HepG2 (cell line): ENCODE results near the gene SUN5. TPM values are rescaled to one million over a fixed set of nuclear protein-coding genes. Genes with fewer than 3 reads are reported as not detected.

Source experiments
- ATAC-seq: fragments of 200-7000 bp; cut with Tn5 transposase; 3 replicates; pipeline ENCODE4 v1.9.1; 2020; ENCODE audit warnings: mild to moderate bottlenecking, moderate library complexity
- BruUV-seq: library from RNA; stranded (reverse); fragments of 400-500 nt; replicated peaks from 2 replicates; lab custom pipeline; 2021; lab: Mats Ljungman, UMichigan
- CTCF ChIA-PET: fragments of 300-600 bp; formaldehyde crosslinking; extraction: SDS; loops from one replicate; lab custom pipeline; 2021; ENCODE audit warnings: low total read pairs, inconsistent platforms, low intra/inter-chr PET ratio; lab: Yijun Ruan, JAX
- POLR2A ChIA-PET: fragments of 350-600 bp; sonication (Branson Sonifier 250); formaldehyde crosslinking; loops from one replicate; lab custom pipeline; 2020; ENCODE audit warnings: antibody characterized with exemption, inconsistent platforms; lab: Yijun Ruan, JAX
- DNase-seq: peaks from one replicate; pipeline ENCODE4 v3.0.0-alpha.2; 2015; ENCODE audit warnings: low spot score
- FAIRE-seq: peaks from 3 replicates; lab custom pipeline; 2011; peaks lifted over from hg19 to GRCh38; lab: Jason Lieb, UNC
- H2AFZ ChIP-seq: one replicate; pipeline ENCODE4 v1.6.1; 2011; ENCODE audit warnings: low read length, inconsistent platforms
- H3K27ac ChIP-seq: fragments of 300-600 bp; 3 replicates; pipeline ENCODE4 v1.8.0; 2011; ENCODE audit warnings: mixed run types, mild to moderate bottlenecking, mixed read lengths, low read length, inconsistent platforms; ENCODE audit not compliant: insufficient read depth; ENCODE audit errors: extremely low read length
- H3K27me3 ChIP-seq, 2 experiments: fragments of 200-600 bp in 1 of 2; 2 replicates in 1 of 2; 3 replicates in 1 of 2; pipeline versions ENCODE4 v1.6.0 to v1.8.0; 2011; ENCODE audit warnings: low read length in 2 of 2, mild to moderate bottlenecking in 2 of 2, moderate library complexity in 2 of 2, inconsistent platforms in 1 of 2; ENCODE audit not compliant: insufficient read depth in 2 of 2, control insufficient read depth in 1 of 2
- H3K36me3 ChIP-seq, 2 experiments: fragments of 200-600 bp in 1 of 2; replicated peaks in 1 of 2; 2 replicates in 1 of 2; 3 replicates in 1 of 2; pipeline versions ENCODE4 v1.5.1 to v1.8.0; 2011; ENCODE audit warnings: low read length in 2 of 2, inconsistent platforms in 1 of 2; ENCODE audit not compliant: insufficient read depth in 2 of 2, control insufficient read depth in 1 of 2
- H3K4me1 ChIP-seq: 2 replicates; pipeline ENCODE4 v1.5.1; 2012; ENCODE audit warnings: low read length, inconsistent platforms; ENCODE audit not compliant: insufficient read depth
- H3K4me2 ChIP-seq: 2 replicates; pipeline ENCODE4 v1.6.0; 2011; ENCODE audit warnings: low read depth, low read length, inconsistent platforms
- H3K4me3 ChIP-seq, 3 experiments: fragments of 200-600 bp in 1 of 3; sonication (generic), shearing (Covaris generic) in 1 of 3; replicated peaks in 1 of 3; 2 replicates each; pipeline ENCODE4 v1.5.1; 2011 to 2016; ENCODE audit warnings: low read length in 3 of 3, inconsistent platforms in 2 of 3, low read depth in 2 of 3, mild to moderate bottlenecking in 2 of 3, control low read depth in 1 of 3, mixed read lengths in 1 of 3; ENCODE audit not compliant: insufficient read depth in 1 of 3
- H3K79me2 ChIP-seq: one replicate; pipeline ENCODE4 v1.6.1; 2011; ENCODE audit warnings: low read length, inconsistent platforms; ENCODE audit not compliant: insufficient read depth
- H3K9ac ChIP-seq: 2 replicates; pipeline ENCODE4 v1.6.0; 2011; ENCODE audit warnings: mild to moderate bottlenecking, low read depth, low read length, inconsistent platforms; ENCODE audit not compliant: insufficient read depth
- H3K9me3 ChIP-seq: 2 replicates; pipeline ENCODE4 v1.5.1; 2012; ENCODE audit warnings: mild to moderate bottlenecking, low read length
- H4K20me1 ChIP-seq: 2 replicates; pipeline ENCODE4 v1.6.0; 2011; ENCODE audit warnings: inconsistent platforms, mild to moderate bottlenecking, low read length, moderate library complexity; ENCODE audit not compliant: insufficient read depth
- HNF1A ChIP-seq, 2 experiments: sonication (generic) in 1 of 2; formaldehyde crosslinking in 1 of 2; IDR thresholded peaks; 2 replicates each; pipeline versions ENCODE4 v1.4.0 to v1.6.1; 2016 to 2020; ENCODE audit warnings: borderline replicate concordance in 1 of 2, low read depth in 1 of 2, mild to moderate bottlenecking in 1 of 2, missing genetic modification reagents in 1 of 2
- HNRNPL ChIP-seq: fragments of 200-400 bp; formaldehyde crosslinking; IDR thresholded peaks from 2 replicates; pipeline ENCODE4 v1.6.1; 2017; ENCODE audit warnings: mild to moderate bottlenecking, low read depth, low read length
- KDM5A ChIP-seq: fragments of 200-600 bp; sonication (generic); IDR thresholded peaks from 2 replicates; pipeline ENCODE4 v1.7.0; 2018; ENCODE audit warnings: antibody characterized with exemption, mild to moderate bottlenecking, low read length, borderline replicate concordance
- NCOA2 ChIP-seq: sonication (generic); formaldehyde crosslinking; IDR thresholded peaks from 2 replicates; pipeline ENCODE4 v1.8.0; 2022; ENCODE audit warnings: inconsistent platforms
- NFIC ChIP-seq: IDR thresholded peaks from 2 replicates; pipeline ENCODE4 v1.6.1; 2012; ENCODE audit warnings: mild to moderate bottlenecking, low read length, inconsistent platforms
- PAXIP1 ChIP-seq: sonication (generic); formaldehyde crosslinking; conservative IDR thresholded peaks from 2 replicates; pipeline ENCODE4 v1.4.0; 2020; ENCODE audit warnings: mild to moderate bottlenecking, missing genetic modification reagents, moderate library complexity
- PHB2 ChIP-seq: fragments of 450-650 bp; IDR thresholded peaks from 2 replicates; pipeline ENCODE4 v1.6.1; 2018; ENCODE audit not compliant: partially characterized antibody
- ZNF143 ChIP-seq: sonication (generic); formaldehyde crosslinking; IDR thresholded peaks from 2 replicates; pipeline ENCODE4 v1.4.0; 2020; ENCODE audit warnings: missing genetic modification reagents
- ZNF282 ChIP-seq: fragments of 450-650 bp; IDR thresholded peaks from 2 replicates; pipeline ENCODE4 v1.6.1; 2018; ENCODE audit not compliant: partially characterized antibody
- ZNF350 ChIP-seq: sonication (generic); formaldehyde crosslinking; IDR thresholded peaks from 2 replicates; pipeline ENCODE4 v1.4.0; 2020; ENCODE audit warnings: mild to moderate bottlenecking, low read depth, missing genetic modification reagents, borderline replicate concordance
- ZNF44 ChIP-seq: sonication (generic); formaldehyde crosslinking; IDR thresholded peaks from 2 replicates; pipeline ENCODE4 v1.5.1; 2020; ENCODE audit warnings: mild to moderate bottlenecking, missing genetic modification reagents
- ZNF530 ChIP-seq: sonication (generic); formaldehyde crosslinking; IDR thresholded peaks from 2 replicates; pipeline ENCODE4 v1.5.0; 2020; ENCODE audit warnings: low read depth, mild to moderate bottlenecking, missing genetic modification reagents
- ZNF577 ChIP-seq: sonication (generic); formaldehyde crosslinking; IDR thresholded peaks from 2 replicates; pipeline ENCODE4 v1.4.0; 2020; ENCODE audit warnings: mild to moderate bottlenecking, low read depth, missing genetic modification reagents, borderline replicate concordance
- WGBS: methylation state at CpG from one replicate; pipeline ENCODE4 v1.1.6; 2017; ENCODE audit warnings: low lambda C conversion rate; 5-methylcytosine and 5-hydroxymethylcytosine counted together
- in situ Hi-C: cut with HindIII; loops from 2 replicates; pipeline ENCODE4 v1.10.0; 2017; ENCODE audit warnings: low pct_unique_long_range_greater_than_20kb; ENCODE audit not compliant: extremely low pct_ligation_motif_present
- intact Hi-C: fragments of 100-400 bp; cut with micrococcal nuclease; formaldehyde crosslinking; loops from one replicate; pipeline ENCODE4 v1.10.0; 2022; ENCODE audit not compliant: unreplicated experiment
- polyA plus RNA-seq, 8 experiments: library from polyadenylated mRNA; depleted of rRNA in 3 of 8; stranded (reverse) in 7 of 8; unstranded in 1 of 8; fragments of >200 nt; fragmentation: Illumina TruSeq in 4 of 8; extraction: Trizol in 4 of 8; gene quantifications; 2 replicates each; pipeline versions ENCODE4 v1.2.1 to v1.2.3, GENCODE V29; 2011 to 2016; ENCODE audit warnings: low read depth in 4 of 8, missing spikeins in 1 of 8, mixed read lengths in 1 of 8; ENCODE audit not compliant: insufficient read depth in 1 of 8
- total RNA-seq, 5 experiments: library from RNA; depleted of rRNA; stranded (reverse); fragments of >200 nt; fragmentation: Illumina TruSeq; extraction: Trizol; gene quantifications; 2 replicates each; pipeline ENCODE4 v1.2.3, GENCODE V29; 2016; ENCODE audit warnings: low read depth in 1 of 5
- TF ChIP-seq, protein P1 (sequence below): conservative IDR thresholded peaks from 2 replicates; pipeline ENCODE4 v1.6.1; 2018; ENCODE audit warnings: missing genetic modification reagents

The SUN5 gene
- total and polyA plus RNA-seq, 2 of the 13 experiments (the other 11 are each of a cell fraction or from before 2014, with no cell fraction given) = not detected

- in situ Hi-C loops = no loop called here
- intact Hi-C loops = no loop called here
- TF ChIP-seq NCOA2 (no peak), HNRNPL (peak; percentile 71; the same call in 1 of the 2 replicates), ZNF143 (CRISPR knock-in tag) (no peak), ZNF577 (CRISPR knock-in tag) (no peak), PAXIP1 (CRISPR knock-in tag) (0 out of 2 replicates have a peak, but pooled peaks have one; percentile 11), HNF1A (IDR thresholded peaks at IDR 0.05; ENCODE audit: low read depth) (no peak), HNF1A (CRISPR knock-in tag; IDR thresholded peaks at IDR 0.05; ENCODE audit: borderline replicate concordance) (0 out of 2 replicates have a peak, but pooled peaks have one; percentile 22), ZNF282 (no peak), NFIC (no peak), ZNF44 (CRISPR knock-in tag) (no peak), PHB2 (no peak), ZNF350 (CRISPR knock-in tag) (no peak), ZNF530 (CRISPR knock-in tag) (no peak), KDM5A (no peak)
- TF ChIP-seq, protein P1, sequence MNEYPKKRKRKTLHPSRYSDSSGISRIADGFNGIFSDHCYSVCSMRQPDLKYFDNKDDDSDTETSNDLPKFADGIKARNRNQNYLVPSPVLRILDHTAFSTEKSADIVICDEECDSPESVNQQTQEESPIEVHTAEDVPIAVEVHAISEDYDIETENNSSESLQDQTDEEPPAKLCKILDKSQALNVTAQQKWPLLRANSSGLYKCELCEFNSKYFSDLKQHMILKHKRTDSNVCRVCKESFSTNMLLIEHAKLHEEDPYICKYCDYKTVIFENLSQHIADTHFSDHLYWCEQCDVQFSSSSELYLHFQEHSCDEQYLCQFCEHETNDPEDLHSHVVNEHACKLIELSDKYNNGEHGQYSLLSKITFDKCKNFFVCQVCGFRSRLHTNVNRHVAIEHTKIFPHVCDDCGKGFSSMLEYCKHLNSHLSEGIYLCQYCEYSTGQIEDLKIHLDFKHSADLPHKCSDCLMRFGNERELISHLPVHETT (CRISPR knock-in tag) = no peak
Observed at GRCh38 chr20:32980131-32980941, 23.9 kb downstream of the SUN5 start.

More at GRCh38 chr20:32980131-32980941, 23.9 kb downstream of the SUN5 start:
- Histone ChIP-seq H3K4me3 (no peak overlapping the region), H3K79me2 (no peaks in the 10 kb centered on the region), H3K9me3 (no peaks in the 10 kb centered on the region), H3K4me2 (peak overlapping the region; percentile 33; the same call in 1 of the 2 replicates), H3K36me3 (no peaks in the 10 kb centered on the region), H3K4me1 (peaks cover 58% of the 10 kb centered on the region), H2AFZ (no peak overlapping the region), H4K20me1 (no peaks in the 10 kb centered on the region), H3K27ac (no peak overlapping the region), H3K27me3 (peaks cover 9 to 67% of the 10 kb centered on the region in 2 experiments), H3K9ac (no peak overlapping the region)
- DNase-seq (peak; percentile 48), FAIRE-seq (no peak), ATAC-seq (peak; percentile 8)
- WGBS = 42% methylated on average over 17 of the region's 19 CpGs
- BruUV-seq = no TSS peak
- ChIA-PET POLR2A (no interaction called here), CTCF (no interaction called here)
